Lower lobe of right lung (tissue), 2 donors: ENCODE results near the gene CCL3. TPM values are rescaled to one million over a fixed set of nuclear protein-coding genes. Genes with fewer than 3 reads are reported as not detected.

Source experiments
- ATAC-seq, 2 donors: fragments of 200-7000 bp; cut with Tn5 transposase; one replicate each; pipeline ENCODE4 v1.9.1; 2020 to 2022; ENCODE audit warnings: mild to moderate bottlenecking in 2 of 2, moderate library complexity in 2 of 2
- DNase-seq: peaks from one replicate; pipeline ENCODE4 v3.0.0-alpha.2; 2020
- H3K27ac ChIP-seq: fragments of 200-600 bp; one replicate; pipeline ENCODE4 v1.8.0; 2022
- H3K27me3 ChIP-seq: fragments of 200-600 bp; one replicate; pipeline ENCODE4 v1.8.0; 2022; ENCODE audit warnings: low read depth
- H3K36me3 ChIP-seq: fragments of 200-600 bp; one replicate; pipeline ENCODE4 v1.8.0; 2022; ENCODE audit warnings: mild to moderate bottlenecking
- H3K4me1 ChIP-seq: fragments of 200-600 bp; one replicate; pipeline ENCODE4 v1.8.0; 2022
- H3K4me3 ChIP-seq: fragments of 200-600 bp; one replicate; pipeline ENCODE4 v1.8.0; 2022; ENCODE audit warnings: mild to moderate bottlenecking
- H3K9me3 ChIP-seq: fragments of 200-600 bp; one replicate; pipeline ENCODE4 v1.8.0; 2022
- intact Hi-C: fragments of 100-400 bp; cut with DNase I; formaldehyde crosslinking; loops from one replicate; pipeline ENCODE4 v1.11.0; 2022
- total RNA-seq: library from RNA; stranded (reverse); fragmentation: NEBNext Ultra II Directional; extraction: Animal tissue kit (Norgen Biotek cat#: 25700); gene quantifications from one replicate; pipeline ENCODE4 v1.2.1, GENCODE V29; 2021
- TF ChIP-seq, protein P1 (sequence below): fragments of 200-600 bp; IDR thresholded peaks from one replicate; pipeline ENCODE4 v1.8.0; 2022; ENCODE audit warnings: antibody characterized with exemption, mild to moderate bottlenecking
- donor health status: DM: no; HTN: yes; CAD: no; lungs with severe emphysema.

CCL3 gene
- total RNA-seq, 1 donor from 2014 or later, result 8.5 TPM

DNA sequence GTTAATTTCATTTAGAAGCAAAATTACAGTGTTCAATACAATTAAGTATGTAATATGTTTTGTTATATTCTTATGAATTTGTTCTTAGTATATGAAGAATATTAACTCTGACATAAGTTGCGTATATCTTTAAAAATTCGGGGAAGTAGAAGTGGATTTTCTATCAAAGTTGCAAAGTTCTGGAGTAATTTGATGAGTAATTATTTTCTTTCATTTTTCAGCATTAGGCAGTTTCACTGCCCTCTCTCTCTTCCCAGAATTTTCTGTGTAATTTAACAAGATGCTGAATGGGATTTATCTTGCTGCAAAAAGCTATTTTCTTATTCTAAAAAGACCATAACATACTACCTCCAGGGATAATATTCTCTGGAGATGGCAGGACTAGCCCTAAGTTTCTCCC lies 34.8 kb downstream of the CCL3 start:
- intact Hi-C loops, result no loop called here
- Histone ChIP-seq H3K4me1 (no peaks in the 10 kb centered on the region), H3K27me3 (no peaks in the 10 kb centered on the region), H3K9me3 (no peaks in the 10 kb centered on the region), H3K27ac (no peak overlapping the region), H3K4me3 (no peak overlapping the region), H3K36me3 (no peaks in the 10 kb centered on the region)
- DNase-seq, result no peak
- ATAC-seq, result no peak
- TF ChIP-seq, protein P1, sequence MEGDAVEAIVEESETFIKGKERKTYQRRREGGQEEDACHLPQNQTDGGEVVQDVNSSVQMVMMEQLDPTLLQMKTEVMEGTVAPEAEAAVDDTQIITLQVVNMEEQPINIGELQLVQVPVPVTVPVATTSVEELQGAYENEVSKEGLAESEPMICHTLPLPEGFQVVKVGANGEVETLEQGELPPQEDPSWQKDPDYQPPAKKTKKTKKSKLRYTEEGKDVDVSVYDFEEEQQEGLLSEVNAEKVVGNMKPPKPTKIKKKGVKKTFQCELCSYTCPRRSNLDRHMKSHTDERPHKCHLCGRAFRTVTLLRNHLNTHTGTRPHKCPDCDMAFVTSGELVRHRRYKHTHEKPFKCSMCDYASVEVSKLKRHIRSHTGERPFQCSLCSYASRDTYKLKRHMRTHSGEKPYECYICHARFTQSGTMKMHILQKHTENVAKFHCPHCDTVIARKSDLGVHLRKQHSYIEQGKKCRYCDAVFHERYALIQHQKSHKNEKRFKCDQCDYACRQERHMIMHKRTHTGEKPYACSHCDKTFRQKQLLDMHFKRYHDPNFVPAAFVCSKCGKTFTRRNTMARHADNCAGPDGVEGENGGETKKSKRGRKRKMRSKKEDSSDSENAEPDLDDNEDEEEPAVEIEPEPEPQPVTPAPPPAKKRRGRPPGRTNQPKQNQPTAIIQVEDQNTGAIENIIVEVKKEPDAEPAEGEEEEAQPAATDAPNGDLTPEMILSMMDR, result no peak

DNA sequence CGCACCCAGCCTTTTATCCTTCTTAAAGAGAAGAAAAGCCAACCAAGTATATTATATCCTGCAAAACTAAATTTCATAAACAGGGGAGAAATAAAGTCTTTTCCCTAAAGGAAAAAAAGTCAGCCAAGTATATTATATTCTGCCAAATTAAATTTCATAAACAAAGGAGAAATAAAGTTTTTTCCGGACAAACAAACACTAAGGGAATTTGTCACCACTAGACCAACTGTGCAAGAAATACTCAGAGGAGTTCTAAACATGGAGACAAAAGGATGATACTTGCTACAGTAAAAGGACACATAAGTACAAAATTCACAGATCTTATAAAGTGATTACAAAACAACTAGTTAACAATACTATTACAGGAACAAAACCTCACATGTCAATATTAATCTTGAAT lies 40.3 kb downstream of the CCL3 start:
- H3K27ac ChIP-seq, result no peak overlapping the region
- DNase-seq, result no peak
- H3K36me3 ChIP-seq, result no peaks in the 10 kb centered on the region
- ATAC-seq, result no peak
- no peaks in the 10 kb centered on the region for H3K4me1 ChIP-seq
- H3K9me3 ChIP-seq, result peaks cover 11% of the 10 kb centered on the region
- no peak overlapping the region for H3K4me3 ChIP-seq
- TF ChIP-seq, protein P1, result no peak
- H3K27me3 ChIP-seq, result no peaks in the 10 kb centered on the region
- intact Hi-C loops, result no loop called here

DNA sequence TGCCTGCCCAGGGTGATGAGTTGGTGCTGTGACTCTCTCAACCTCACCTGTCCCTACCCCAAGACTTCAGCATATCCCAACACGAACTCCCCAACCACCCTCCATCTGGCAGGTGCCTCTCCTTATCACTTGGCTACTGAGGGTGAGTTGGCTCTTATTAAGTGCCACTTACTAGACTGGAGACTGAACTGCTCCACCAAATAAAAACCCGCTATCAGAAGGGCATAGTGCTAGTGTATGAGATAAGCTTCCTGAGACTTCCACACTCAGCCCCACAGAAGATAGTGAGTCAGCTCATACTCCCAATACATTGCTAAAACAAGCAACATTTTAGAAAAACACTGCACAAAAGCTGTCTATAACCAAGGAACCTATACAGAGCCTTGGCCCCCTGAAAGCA lies 41.9 kb downstream of the CCL3 start:
- Histone ChIP-seq H3K27me3 (no peaks in the 10 kb centered on the region), H3K4me3 (no peak overlapping the region), H3K27ac (no peak overlapping the region), H3K36me3 (no peaks in the 10 kb centered on the region), H3K9me3 (peaks cover 11% of the 10 kb centered on the region), H3K4me1 (no peaks in the 10 kb centered on the region)
- no peak for DNase-seq
- TF ChIP-seq, protein P1, result no peak
- intact Hi-C loops, result no loop called here
- no peak for ATAC-seq

Other genes starting within 250 kb of the CCL3 start
- 0.21 TPM for gene HEATR9, start 221.3 kb downstream of the CCL3 start, total RNA-seq
- gene CCL5, start 209.8 kb downstream of the CCL3 start, total RNA-seq, result 18.2 TPM
- gene RDM1, start 159.4 kb downstream of the CCL3 start, total RNA-seq, result not detected
- gene LYZL6, start 146.4 kb downstream of the CCL3 start, total RNA-seq, result not detected
- 0.50 TPM for gene CCL16, start 108.6 kb downstream of the CCL3 start, total RNA-seq
- gene CCL14, start 103.4 kb downstream of the CCL3 start, total RNA-seq, result 20.7 TPM
- gene CCL15, start 88.6 kb downstream of the CCL3 start, total RNA-seq, result 0.50 TPM
- 5.1 TPM for gene CCL23, start 72.2 kb downstream of the CCL3 start, total RNA-seq
- gene CCL18, start 25.9 kb downstream of the CCL3 start, total RNA-seq, result 146 TPM
- 11.9 TPM for gene CCL4, start 13.7 kb upstream of the CCL3 start, total RNA-seq
- 11.1 TPM for gene TBC1D3B, start 86.5 kb upstream of the CCL3 start, total RNA-seq
- 1.6 TPM for gene CCL3L1, start 106.6 kb upstream of the CCL3 start, total RNA-seq
- 2.6 TPM for gene CCL4L2, start 120.9 kb upstream of the CCL3 start, total RNA-seq
- 1.1 TPM for gene TBC1D3I, start 174.4 kb upstream of the CCL3 start, total RNA-seq
- gene TBC1D3G, start 233.7 kb upstream of the CCL3 start, total RNA-seq, result not detected